CD4-positive, alpha-beta T cell treated with Interleukin-17A for 4 hours (primary cell): ENCODE results near the gene AMY2A.
"Not testable (repeated sequence)": the region's sequence is repeated elsewhere in the genome, so short reads cannot be mapped to it uniquely, and the experiment has no call there.

ENCODE experiments used
- DNase-seq: peaks from one replicate; pipeline ENCODE4 v3.0.0-alpha.2; 2020; ENCODE audit warnings: mixed read lengths

Gene AMY2A

DNA sequence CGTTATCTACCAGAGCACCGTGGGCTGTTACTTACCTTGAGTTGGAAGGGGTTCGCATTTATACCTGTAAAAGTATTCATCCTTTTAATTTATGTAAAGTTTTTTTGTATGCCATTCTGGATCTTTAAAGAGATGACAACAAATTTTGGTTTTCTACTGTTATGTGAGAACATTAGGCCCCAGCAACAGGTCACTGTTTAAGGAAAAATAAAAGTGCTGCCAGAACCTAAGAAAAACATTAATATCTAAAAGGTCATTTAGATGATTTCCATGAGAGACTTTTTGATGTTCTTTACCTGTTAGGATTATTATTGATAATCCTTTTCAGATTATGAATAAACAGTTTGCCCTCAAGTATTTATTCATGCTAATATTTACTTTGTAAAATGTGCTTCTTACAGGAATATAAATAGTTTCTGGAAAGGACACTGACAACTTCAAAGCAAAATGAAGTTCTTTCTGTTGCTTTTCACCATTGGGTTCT, at the start of gene AMY2A:
Gene AMY2A, plus strand, starts transcription at position 434 of the 484 bp plus-strand sequence. Its CDS starts 14 bp downstream, at position 448.
- DNase-seq = not testable (repeated sequence)

DNA sequence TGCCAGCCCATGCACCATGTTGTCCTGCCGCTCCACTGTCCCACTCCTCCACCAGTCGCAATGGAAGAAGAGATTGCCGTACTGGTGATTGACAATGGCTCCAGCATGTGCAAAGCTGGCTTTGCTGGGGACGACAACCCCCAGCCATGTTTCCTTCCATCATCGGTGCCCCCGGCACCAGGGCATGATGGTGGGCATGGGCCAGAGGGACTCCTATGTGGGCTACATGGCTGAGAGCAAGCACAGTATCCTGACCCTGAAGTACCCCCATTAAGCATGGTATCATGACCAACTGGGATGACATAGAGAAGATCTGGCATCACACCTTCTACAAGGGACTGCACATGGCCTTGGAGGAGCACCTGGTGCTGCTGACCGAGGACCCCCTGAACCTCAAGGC, 47.7 kb upstream of the AMY2A start:
- DNase-seq = no peak

DNA sequence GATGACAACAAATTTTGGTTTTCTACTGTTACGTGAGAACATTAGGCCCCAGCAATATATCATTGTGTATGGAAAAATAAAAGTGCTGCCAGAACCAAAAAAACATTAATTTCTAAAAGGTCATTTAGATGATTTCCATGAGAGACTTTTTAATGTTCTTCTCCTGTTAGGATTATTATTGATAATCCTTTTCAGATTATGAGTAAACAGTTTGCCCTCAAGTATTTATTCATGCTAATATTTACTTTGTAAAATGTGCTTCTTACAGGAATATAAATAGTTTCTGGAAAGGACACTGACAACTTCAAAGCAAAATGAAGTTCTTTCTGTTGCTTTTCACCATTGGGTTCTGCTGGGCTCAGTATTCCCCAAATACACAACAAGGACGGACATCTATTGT, 45.9 kb upstream of the AMY2A start, which contains the start of gene AMY2B:
Gene AMY2B, plus strand, starts transcription at position 301 of the 400 bp plus-strand sequence. Its CDS starts 14 bp downstream, at position 315.
- not testable (repeated sequence) for DNase-seq

DNA sequence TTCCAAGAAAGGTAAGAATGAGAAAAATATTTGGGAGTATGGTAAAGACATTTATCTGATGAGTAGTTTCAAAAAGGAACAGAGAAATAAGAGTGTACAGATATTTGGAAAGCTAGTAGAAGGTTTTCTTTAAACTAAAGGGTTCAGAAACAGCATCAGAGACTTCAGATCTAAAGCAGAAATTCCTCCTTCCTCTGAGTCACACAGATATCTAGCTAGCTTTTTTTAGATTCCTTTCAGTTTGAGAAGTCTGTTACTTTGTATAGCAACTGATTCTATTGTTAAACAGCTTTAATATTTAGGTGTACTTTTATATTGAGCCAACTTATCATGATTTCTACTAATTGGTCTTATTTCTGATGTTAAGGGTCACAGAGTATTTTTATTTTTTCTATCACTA, 41.2 kb upstream of the AMY2A start:
- DNase-seq = no peak

DNA sequence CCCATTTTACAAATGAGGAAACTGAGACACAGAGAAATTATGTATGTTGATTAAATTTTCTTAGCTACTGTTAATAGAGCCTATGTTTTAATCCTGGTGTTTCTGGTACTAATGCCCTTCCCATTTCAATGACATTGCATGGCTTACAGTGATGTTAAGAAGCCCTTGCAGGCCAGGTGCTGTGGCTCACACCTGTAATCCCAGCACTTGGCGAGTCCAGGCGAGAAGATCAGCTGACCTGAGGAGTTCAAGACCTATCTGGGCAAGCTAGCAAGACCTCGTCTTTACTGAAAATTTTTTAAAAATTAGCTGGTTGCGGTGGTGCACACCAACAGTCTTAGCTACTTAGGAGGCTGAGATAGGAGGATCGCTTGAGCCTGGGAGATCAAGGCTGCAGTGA, 40.4 kb upstream of the AMY2A start:
- DNase-seq = not testable (repeated sequence)

DNA sequence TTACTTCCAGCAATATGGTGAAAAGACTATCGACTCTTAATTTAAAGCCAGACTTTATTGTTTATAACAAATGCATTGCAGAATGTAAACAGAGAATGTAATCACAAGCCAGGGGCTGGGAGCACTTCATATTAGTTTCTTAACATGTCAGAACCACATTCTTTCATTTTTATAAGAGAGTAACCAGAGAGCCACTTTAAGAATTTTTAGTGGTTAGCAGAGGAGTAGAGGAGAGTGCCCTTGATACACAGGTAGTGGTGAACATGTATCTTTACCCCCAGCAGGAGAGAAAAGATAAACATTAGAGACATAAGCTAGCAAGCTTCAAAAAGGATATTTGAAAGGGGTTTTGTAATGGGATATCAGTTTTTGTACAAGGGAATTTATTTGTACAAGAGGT, 34.8 kb upstream of the AMY2A start:
- DNase-seq = no peak

DNA sequence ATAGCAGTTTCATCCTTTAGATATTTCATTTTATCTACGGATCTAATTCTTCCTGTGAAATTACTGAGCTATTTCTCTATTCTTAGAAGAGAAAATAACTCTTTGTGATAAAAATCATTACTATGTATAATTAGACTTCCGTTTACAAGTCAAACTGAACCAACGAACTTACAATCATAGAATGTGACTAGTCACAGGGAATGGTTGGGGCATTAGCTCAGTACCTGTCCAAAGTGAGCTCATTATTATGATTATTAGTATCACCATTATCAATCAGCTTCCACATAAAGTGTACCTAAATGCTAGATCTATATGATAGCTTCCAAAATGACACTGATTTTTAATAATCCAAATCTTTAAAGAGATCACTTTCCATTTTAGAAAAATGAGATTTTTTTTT, 33.3 kb upstream of the AMY2A start:
- DNase-seq = no peak

DNA sequence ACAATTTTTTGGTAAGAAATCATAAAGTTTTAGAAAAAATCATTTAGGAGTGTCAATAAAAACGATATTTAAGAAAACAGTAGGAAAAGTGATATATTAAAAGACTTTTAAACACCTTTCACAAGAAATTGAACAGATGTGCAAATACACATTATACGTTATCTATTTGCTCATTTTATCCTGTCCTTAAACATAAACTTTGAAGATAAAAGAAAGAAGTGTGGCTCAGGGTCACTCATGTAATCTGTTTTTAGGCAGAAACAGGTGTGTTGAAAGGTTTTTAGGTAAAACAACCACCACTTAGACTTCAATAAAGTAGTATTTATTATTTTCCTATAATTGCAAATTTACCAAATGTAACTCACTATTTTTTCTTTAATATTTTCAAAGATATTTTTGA, 32.7 kb upstream of the AMY2A start:
- DNase-seq = no peak

DNA sequence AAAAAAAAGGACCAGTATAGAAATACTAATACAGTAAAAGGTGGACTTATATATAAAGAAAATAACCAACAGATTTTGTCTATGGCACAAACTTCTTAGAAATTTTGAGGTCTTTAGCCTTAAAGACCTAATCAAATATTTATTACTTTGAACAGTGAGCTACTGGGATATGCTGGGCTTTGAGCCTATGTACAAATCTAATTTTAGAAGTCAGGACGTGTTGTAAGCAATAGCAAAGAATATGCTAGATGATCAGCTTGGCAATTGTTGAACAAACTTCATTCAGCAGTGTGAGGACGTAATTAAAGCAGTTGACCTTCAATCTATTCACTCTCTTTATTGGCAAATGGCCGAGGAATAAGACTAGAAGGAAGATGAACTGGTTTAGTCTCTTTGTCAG, 14.5 kb upstream of the AMY2A start:
- not testable (repeated sequence) for DNase-seq

DNA sequence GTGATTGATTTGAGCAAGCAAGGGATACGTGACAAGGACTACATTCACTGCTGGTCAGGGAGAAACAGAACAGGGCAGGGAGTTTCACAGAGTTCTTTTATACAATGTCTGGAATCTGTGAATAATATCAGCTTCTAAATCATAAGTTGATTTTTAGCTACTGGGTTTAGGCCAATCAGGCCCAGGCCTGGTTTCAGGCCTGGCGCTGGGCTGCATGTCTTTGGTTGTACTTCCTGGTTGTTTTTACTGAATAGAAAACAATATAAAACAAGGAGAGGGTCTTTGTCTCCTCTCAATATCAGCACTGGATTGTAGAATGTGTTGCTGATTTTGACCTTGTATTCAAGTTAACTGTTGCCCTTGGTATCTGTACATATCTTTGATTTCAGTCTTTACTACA, 865 bp upstream of the AMY2A start:
- DNase-seq = no peak

DNA sequence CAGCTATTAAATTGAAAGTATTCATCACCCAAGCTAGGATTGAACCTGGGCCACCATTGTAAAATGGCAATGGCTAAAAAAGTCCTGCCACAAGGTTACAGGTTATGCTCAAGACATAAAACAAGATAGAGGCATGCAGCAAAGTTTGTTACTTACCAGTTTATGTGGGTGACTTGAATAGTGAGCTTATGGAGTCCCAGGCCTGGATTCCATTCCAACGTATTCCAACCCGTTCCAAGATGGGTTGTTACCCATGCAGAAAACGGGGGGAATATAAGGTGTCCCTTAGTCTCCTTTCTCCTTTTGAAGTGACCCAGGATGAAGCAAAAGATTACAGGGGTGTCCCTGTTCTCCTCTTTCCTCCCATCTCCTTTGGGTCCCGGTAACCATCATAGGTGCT, 10.2 kb downstream of the AMY2A start:
- not testable (repeated sequence) for DNase-seq

DNA sequence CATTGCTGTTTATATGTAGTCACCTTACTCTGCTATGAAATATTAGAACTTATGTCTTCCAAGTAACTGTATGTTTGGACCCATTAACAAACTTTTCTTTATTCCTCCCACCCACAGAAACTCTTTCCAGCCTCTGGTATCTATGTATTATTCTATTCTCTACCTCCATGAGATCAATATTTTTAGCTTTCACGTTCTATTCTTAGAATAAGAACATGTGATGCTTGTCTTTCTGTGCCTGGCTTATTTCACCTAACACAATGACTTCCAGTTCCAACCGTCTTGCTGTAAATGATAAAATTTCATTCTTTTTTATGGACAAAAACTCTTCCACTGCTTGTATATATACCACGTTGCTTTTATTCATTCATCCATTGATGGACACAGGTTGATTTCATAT, 24.0 kb downstream of the AMY2A start:
- not testable (repeated sequence) for DNase-seq

DNA sequence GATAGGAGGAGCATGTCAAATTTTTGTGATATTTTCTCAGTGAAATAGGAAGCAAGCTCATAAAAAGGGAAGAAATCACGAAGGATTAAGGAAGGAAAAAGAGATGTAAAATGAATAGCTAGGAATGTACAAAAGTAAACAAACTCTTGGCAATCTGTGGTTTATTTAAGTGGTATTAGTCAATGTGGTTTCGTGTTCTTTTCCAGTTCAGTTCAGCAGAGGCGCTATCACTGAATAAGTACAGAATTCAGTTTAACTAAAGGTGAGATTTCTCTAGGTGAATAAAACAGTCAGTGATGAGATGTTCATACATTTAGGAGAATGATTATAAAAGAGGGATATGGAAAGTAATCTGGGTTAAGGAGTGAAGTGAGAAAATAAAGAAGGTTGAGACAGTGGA, 26.7 kb downstream of the AMY2A start:
- not testable (repeated sequence) for DNase-seq

DNA sequence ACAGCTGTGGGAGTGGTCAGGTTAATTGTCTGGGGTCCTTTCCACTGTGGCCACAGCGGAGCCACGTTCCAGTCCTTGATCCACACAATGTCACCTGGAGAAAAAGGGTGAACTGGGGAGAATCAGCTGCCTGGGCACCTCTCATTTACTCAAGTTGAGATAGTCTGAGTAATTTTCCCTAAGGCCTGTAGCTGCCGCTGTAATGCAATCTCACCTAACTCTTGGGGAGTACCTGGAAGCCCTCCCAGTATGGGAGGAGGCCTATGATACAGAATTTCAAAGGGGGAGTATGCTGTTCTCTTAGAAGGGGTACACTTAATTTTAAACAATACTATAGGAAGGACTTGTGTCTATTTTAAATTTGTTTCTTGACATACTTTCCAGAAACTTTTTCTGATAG, 33.1 kb downstream of the AMY2A start:
- not testable (repeated sequence) for DNase-seq

DNA sequence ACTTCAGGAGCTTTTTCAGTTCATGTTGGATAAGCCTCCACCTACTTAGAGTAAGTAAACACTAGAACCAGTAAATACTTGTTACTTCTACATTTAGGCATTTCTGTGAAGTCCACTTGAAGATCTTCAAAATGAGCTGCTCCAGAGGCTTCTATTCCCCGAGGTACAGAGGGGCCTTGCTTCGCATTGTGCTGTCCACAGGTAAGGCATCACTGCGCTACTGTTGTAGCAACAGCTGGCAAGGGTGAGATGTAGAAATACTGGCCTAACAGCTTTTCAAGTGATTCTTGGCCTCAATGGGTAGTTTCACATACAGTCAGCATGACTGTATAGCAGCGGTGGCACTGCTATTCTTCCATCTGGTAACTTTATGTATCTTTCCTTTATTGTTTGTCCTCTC, 33.7 kb downstream of the AMY2A start:
- DNase-seq = not testable (repeated sequence)

DNA sequence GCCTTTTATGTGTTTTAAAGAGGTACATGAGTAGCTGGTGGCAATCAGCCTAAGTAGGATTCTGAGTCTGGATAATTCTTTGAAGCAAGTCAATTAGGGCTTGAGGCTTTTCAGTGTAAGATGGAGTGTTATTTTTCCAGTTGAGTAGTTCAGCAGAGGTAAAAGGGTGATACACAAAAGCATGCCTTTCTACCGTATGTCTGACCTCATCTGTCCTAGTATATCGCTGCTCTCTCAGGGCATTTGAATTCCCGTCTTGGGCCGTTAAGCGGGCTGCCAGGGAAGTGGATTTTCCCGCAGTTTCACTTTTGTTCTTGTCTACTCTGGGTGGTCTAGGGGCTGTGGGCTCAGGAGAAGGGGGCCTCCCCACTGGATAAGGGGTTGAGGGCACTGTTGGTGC, 36.9 kb downstream of the AMY2A start:
- DNase-seq = not testable (repeated sequence)

DNA sequence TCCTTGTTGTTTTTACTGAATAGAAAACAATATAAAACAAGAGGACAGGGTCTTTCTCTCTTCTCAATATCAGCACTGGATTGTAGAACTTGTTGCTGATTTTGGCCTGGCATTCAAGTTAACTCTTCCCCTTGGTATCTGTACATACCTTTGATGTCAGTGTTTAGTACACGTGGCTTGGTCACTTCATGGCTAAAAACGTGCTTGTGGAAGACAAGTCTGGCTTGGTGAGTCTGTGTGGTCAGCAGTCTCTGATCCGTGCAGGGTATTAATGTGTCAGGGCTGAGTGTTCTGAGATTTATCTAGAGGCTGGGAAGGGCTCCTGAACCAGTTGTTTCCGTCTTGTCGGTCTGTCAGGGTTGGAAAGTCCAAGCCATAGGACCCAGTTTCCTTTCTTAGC, 38.2 kb downstream of the AMY2A start, which contains the start of gene AMY1A:
Gene AMY1A, plus strand, starts transcription at position 301 of the 400 bp plus-strand sequence. CDS start 571 bp downstream, outside the sequence.
- DNase-seq = not testable (repeated sequence)
